PC-3 (cell line): Measurements from ENCODE around the gene CCDC136. TPM values are rescaled to one million over a fixed set of nuclear protein-coding genes. Genes with fewer than 3 reads are reported as not detected.

Source experiments
- ATAC-seq: fragments of 200-7000 bp; cut with Tn5 transposase; 2 replicates; pipeline ENCODE4 v1.9.1; 2020; ENCODE audit warnings: mild to moderate bottlenecking, moderate library complexity
- BruUV-seq: library from RNA; stranded (reverse); fragments of 400-500 nt; replicated peaks from 2 replicates; lab custom pipeline; 2021; lab: Mats Ljungman, UMichigan
- CTCF ChIA-PET: fragments of 300-600 bp; sonication (Branson Sonifier 250); formaldehyde crosslinking; loops from one replicate; lab custom pipeline; 2022; ENCODE audit warnings: antibody characterized with exemption; lab: Charles Lee
- POLR2A ChIA-PET: fragments of 300-600 bp; sonication (Branson Sonifier 250); formaldehyde crosslinking; loops from one replicate; lab custom pipeline; 2022; ENCODE audit warnings: antibody characterized with exemption; ENCODE audit not compliant: unreplicated experiment; lab: Charles Lee
- DNase-seq: peaks from one replicate; pipeline ENCODE4 v3.0.0-alpha.2; 2015
- H2AFZ ChIP-seq: fragments of 300-600 bp; sonication (generic); 2 replicates; pipeline ENCODE4 v1.6.0; 2016; ENCODE audit warnings: antibody characterized with exemption, low read length
- H3F3A ChIP-seq: fragments of 300-600 bp; sonication (generic); one replicate; pipeline ENCODE4 v1.6.0; 2017; ENCODE audit warnings: antibody characterized with exemption, low read length, control low read depth, mild to moderate bottlenecking; ENCODE audit not compliant: unreplicated experiment
- H3K27ac ChIP-seq: fragments of 300-600 bp; sonication (generic); 2 replicates; pipeline ENCODE4 v1.5.1; 2016; ENCODE audit warnings: mild to moderate bottlenecking, low read length
- H3K27me3 ChIP-seq: fragments of 300-600 bp; sonication (generic); 2 replicates; pipeline ENCODE4 v1.6.1; 2016; ENCODE audit warnings: low read length, mixed read lengths
- H3K36me3 ChIP-seq: fragments of 300-600 bp; sonication (generic); 2 replicates; pipeline ENCODE4 v1.6.1; 2016; ENCODE audit warnings: low read depth, mixed run types, low read length, mixed read lengths
- H3K4me1 ChIP-seq: fragments of 300-600 bp; sonication (generic); 2 replicates; pipeline ENCODE4 v1.5.1; 2016; ENCODE audit warnings: low read length; ENCODE audit not compliant: insufficient read depth
- H3K4me2 ChIP-seq: fragments of 300-600 bp; sonication (generic); 2 replicates; pipeline ENCODE4 v1.6.0; 2016; ENCODE audit warnings: low read length
- H3K4me3 ChIP-seq: fragments of 300-600 bp; sonication (generic); 2 replicates; pipeline ENCODE4 v1.5.1; 2016; ENCODE audit warnings: mild to moderate bottlenecking, low read length, mixed read lengths
- H3K79me2 ChIP-seq: fragments of 300-600 bp; sonication (generic); 2 replicates; pipeline ENCODE4 v1.6.1; 2017; ENCODE audit warnings: low read length, mixed read lengths
- H3K9ac ChIP-seq: fragments of 300-600 bp; sonication (generic); 2 replicates; pipeline ENCODE4 v1.6.0; 2016; ENCODE audit warnings: mild to moderate bottlenecking, low read length
- H3K9me2 ChIP-seq: fragments of 300-600 bp; sonication (generic); replicated peaks from 2 replicates; pipeline ENCODE4 v1.6.1; 2016; ENCODE audit warnings: mixed run types, low read length, mixed read lengths
- H3K9me3 ChIP-seq: fragments of 300-600 bp; sonication (generic); 2 replicates; pipeline ENCODE4 v1.6.1; 2016; ENCODE audit warnings: low read length, mixed read lengths
- H4K20me1 ChIP-seq: fragments of 300-600 bp; sonication (generic); 2 replicates; pipeline ENCODE4 v1.6.1; 2016; ENCODE audit warnings: low read length, mixed read lengths
- CTCF ChIP-seq: fragments of 300-600 bp; sonication (generic); conservative IDR thresholded peaks from 2 replicates; pipeline ENCODE4 v1.5.1; 2017; ENCODE audit warnings: antibody characterized with exemption, low read depth, mild to moderate bottlenecking, low read length
- EZH2 ChIP-seq: fragments of 300-600 bp; sonication (generic); IDR thresholded peaks from one replicate; pipeline ENCODE4 v1.6.1; 2017; ENCODE audit warnings: antibody characterized with exemption, mild to moderate bottlenecking, low read length; ENCODE audit not compliant: unreplicated experiment
- EZH2phosphoT487 ChIP-seq: fragments of 300-600 bp; sonication (generic); IDR thresholded peaks from 2 replicates; pipeline ENCODE4 v1.6.1; 2018; ENCODE audit warnings: mild to moderate bottlenecking, antibody characterized with exemption, low read length, borderline replicate concordance
- intact Hi-C: fragments of 100-400 bp; cut with micrococcal nuclease; formaldehyde crosslinking; loops from 2 replicates; pipeline ENCODE4 v1.9.0; 2023
- total RNA-seq: library from RNA; depleted of rRNA; stranded (reverse); fragments of >200 nt; gene quantifications from 2 replicates; pipeline ENCODE4 v1.2.3, GENCODE V29; 2014

Gene CCDC136
- total RNA-seq, 1 experiment from 2014 or later: 10.5 TPM

- ATAC-seq: peak; percentile 16
- POLR2A ChIA-PET: no interaction called here
- Histone ChIP-seq H3K9ac (peak within 1 kb of the TSS; percentile 65), H3K4me2 (peak within 1 kb of the TSS; percentile 95), H3K4me3 (peak within 1 kb of the TSS; percentile 84), H4K20me1 (no peaks in the 10 kb centered on the region; the same call in 1 of the 2 replicates), H3K27ac (peak within 1 kb of the TSS; percentile 23), H3K27me3 (no peaks in the 10 kb centered on the region), H3K9me3 (no peaks in the 10 kb centered on the region), H3F3A (no peaks in the 10 kb centered on the region), H2AFZ (peak within 1 kb of the TSS; percentile 83), H3K79me2 (peaks cover 45% of the 10 kb centered on the region), H3K36me3 (0 out of 2 replicates have a peak, but pooled peaks cover 4% of the 10 kb centered on the region), H3K4me1 (peaks cover 64% of the 10 kb centered on the region), H3K9me2 (no peaks in the 10 kb centered on the region)
- BruUV-seq: TSS peak; percentile 77
- no peak for TF ChIP-seq EZH2
- TF ChIP-seq CTCF: no peak
- no peak for TF ChIP-seq EZH2phosphoT487
- CTCF ChIA-PET: no interaction called here
- intact Hi-C loops: no loop called here
- peak; percentile 44 for DNase-seq
These were observed 38.7 kb downstream of the CCDC136 start, which contains the start of gene FLNC for GRCh38 chr7:128830231-128831177. TSS of gene FLNC (plus strand) at chr7:128830406. CDS start at chr7:128830638, 232 bp downstream.

DNA sequence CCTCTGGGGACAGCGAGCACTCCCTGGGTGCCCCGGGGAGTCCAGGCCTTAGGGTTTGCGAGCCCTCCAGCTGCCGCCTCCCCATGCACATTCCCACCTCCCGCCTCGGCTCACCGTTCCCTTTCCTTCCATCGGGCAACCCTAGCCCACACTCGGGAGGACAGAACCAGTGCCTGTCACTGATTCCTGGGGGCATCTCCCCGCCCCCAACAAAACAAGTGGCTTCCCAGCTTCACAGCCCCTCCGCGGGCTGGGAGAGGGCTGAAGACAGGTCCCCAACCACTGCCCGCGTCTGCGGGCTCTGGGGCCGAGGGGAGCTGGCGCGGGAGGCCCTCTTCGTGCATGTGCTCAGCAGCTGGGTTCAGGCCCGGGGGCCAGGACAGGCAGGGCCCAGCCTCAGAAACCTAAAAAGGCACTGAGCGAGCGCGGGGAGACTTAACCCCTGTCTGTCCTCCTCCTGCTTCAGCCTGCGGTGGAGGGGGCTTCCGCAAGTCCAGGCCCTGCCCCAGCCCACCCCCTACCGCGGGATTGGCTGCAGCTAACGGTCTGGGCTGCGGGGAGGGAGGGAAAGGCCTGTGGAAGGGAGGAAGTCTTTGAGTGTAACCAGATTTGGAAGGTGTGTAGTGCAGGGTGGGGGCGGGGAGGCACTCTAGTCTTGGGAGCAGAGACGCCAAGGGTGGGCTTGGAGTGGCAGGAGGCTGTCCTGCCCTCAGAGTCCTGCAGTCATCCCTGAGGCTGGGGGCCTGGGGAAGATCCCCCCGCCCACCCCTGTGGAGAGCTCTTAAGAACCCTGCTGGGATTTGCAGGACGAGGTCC is 39.6 kb downstream of the CCDC136 start:
- peak overlapping the region; percentile 84 for H3K4me3 ChIP-seq
- CTCF ChIA-PET: no interaction called here
- peak overlapping the region; percentile 38; the same call in 1 of the 2 replicates for H2AFZ ChIP-seq
- intact Hi-C loops: no loop called here
- peaks cover 7% of the 10 kb centered on the region; the same call in 1 of the 2 replicates for H3K36me3 ChIP-seq
- no TSS peak for BruUV-seq
- H4K20me1 ChIP-seq: no peaks in the 10 kb centered on the region; the same call in 1 of the 2 replicates
- DNase-seq (peak; percentile 3), ATAC-seq (peak; percentile 14; the same call in 1 of the 2 replicates)
- peak overlapping the region; percentile 60 for H3K9ac ChIP-seq
- no peaks in the 10 kb centered on the region for H3K9me3 ChIP-seq
- H3K4me1 ChIP-seq: peaks cover 64% of the 10 kb centered on the region
- no peaks in the 10 kb centered on the region for H3K27me3 ChIP-seq
- POLR2A ChIA-PET: no interaction called here
- TF ChIP-seq EZH2 (no peak), EZH2phosphoT487 (no peak), CTCF (no peak)
- peaks cover 45% of the 10 kb centered on the region for H3K79me2 ChIP-seq
- no peaks in the 10 kb centered on the region for H3K9me2 ChIP-seq
- H3K4me2 ChIP-seq: peak overlapping the region; percentile 95
- no peaks in the 10 kb centered on the region for H3F3A ChIP-seq
- no peak overlapping the region for H3K27ac ChIP-seq
